Fibroblast of pulmonary artery (primary cell): Measurements from ENCODE around the gene LITAFD.
"Not testable (repeated sequence)": the region's sequence is repeated elsewhere in the genome, so short reads cannot be mapped to it uniquely, and the experiment has no call there.

Experiments
- DNase-seq: peaks from one replicate; pipeline ENCODE4 v3.0.0-alpha.2; 2010; ENCODE audit warnings: low read depth
- H3K4me3 ChIP-seq: replicated peaks from 2 replicates; pipeline ENCODE4 v1.5.1; 2011; ENCODE audit warnings: low read depth, mild to moderate bottlenecking, control low read depth, low read length, moderate library complexity
- CTCF ChIP-seq: IDR thresholded peaks from 2 replicates; pipeline ENCODE4 v1.5.1; 2011; ENCODE audit warnings: mild to moderate bottlenecking, control low read depth, low read length, inconsistent platforms; ENCODE audit errors: missing control alignments

The LITAFD gene

GRCh38 chr16:8882041-8882617, at the start of gene LITAFD:
Gene LITAFD (plus strand): TSS chr16:8882351. CDS start chr16:8884356, 2,005 bp downstream.
- DNase-seq, result no peak
- no peak for TF ChIP-seq CTCF
- no peak within 1 kb of the TSS for H3K4me3 ChIP-seq

- H3K4me3 ChIP-seq, result no peak overlapping the region
- TF ChIP-seq CTCF, result no peak
- no peak for DNase-seq
Observed at GRCh38 chr16:8832717-8833105, 49.4 kb upstream of the LITAFD start.

GRCh38 chr16:8836797-8837196, 45.4 kb upstream of the LITAFD start:
- not testable (repeated sequence) for H3K4me3 ChIP-seq, DNase-seq

- H3K4me3 ChIP-seq, DNase-seq: not testable (repeated sequence)
Observed at GRCh38 chr16:8837594-8837993, 44.6 kb upstream of the LITAFD start.

GRCh38 chr16:8842016-8842415, 40.1 kb upstream of the LITAFD start:
- DNase-seq, H3K4me3 ChIP-seq: not testable (repeated sequence)

- not testable (repeated sequence) for DNase-seq, H3K4me3 ChIP-seq
Observed at GRCh38 chr16:8843296-8843695, 38.9 kb upstream of the LITAFD start.

- no peak for DNase-seq
- no peak for TF ChIP-seq CTCF
- H3K4me3 ChIP-seq, result no peak overlapping the region
Observed at GRCh38 chr16:8845699-8846298, 36.4 kb upstream of the LITAFD start.

- TF ChIP-seq CTCF, result no peak
- H3K4me3 ChIP-seq, result no peak overlapping the region
- no peak for DNase-seq
Observed at GRCh38 chr16:8846401-8846932, 35.7 kb upstream of the LITAFD start.

- no peak for TF ChIP-seq CTCF
- no peak overlapping the region for H3K4me3 ChIP-seq
- DNase-seq, result no peak
Observed at GRCh38 chr16:8847145-8847544, 35.0 kb upstream of the LITAFD start.
